HG03039 (cell line): ENCODE measurements around the gene MCU.
"Not testable (repeated sequence)": the region's sequence is repeated elsewhere in the genome, so short reads cannot be mapped to it uniquely, and the experiment has no call there.

Source experiments
- ATAC-seq: cut with Tn5 transposase; IDR thresholded peaks from one replicate; pipeline ENCODE4 v1.9.1; 2021; ENCODE audit warnings: mild to moderate bottlenecking, moderate library complexity; ENCODE audit not compliant: unreplicated experiment

Gene MCU

GRCh38 chr10:72691863-72692743 lies at the start of gene MCU:
Gene MCU (plus strand): TSS chr10:72692143. CDS start chr10:72692152, 9 bp downstream.
- peak; percentile 85 for ATAC-seq

GRCh38 chr10:72642318-72642717 lies 49.6 kb upstream of the MCU start:
- no peak for ATAC-seq

- no peak for ATAC-seq
Measured at GRCh38 chr10:72645263-72645858, 46.6 kb upstream of the MCU start.

- not testable (repeated sequence) for ATAC-seq
Measured at GRCh38 chr10:72646971-72647370, 45.0 kb upstream of the MCU start.

DNA sequence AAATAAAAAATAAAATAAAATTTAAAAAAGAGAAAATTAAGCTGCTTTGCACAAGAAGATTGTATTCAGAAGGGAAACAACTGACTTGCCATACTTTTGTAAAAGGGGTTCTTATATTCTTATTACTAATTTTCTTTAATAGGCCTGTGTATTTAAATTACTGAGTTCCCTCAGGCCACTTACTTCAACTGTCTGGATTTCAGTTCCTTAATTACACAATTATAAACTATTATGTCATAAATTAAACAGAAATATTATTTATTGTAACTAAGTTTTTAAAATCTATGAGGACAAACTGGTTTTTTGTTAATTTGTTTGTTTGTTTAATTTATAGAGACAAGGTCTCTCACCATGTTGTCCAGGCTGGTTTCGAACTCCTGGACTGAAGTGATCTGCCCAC lies 43.6 kb upstream of the MCU start:
- no peak for ATAC-seq

GRCh38 chr10:72649291-72649690 lies 42.7 kb upstream of the MCU start:
- no peak for ATAC-seq

DNA sequence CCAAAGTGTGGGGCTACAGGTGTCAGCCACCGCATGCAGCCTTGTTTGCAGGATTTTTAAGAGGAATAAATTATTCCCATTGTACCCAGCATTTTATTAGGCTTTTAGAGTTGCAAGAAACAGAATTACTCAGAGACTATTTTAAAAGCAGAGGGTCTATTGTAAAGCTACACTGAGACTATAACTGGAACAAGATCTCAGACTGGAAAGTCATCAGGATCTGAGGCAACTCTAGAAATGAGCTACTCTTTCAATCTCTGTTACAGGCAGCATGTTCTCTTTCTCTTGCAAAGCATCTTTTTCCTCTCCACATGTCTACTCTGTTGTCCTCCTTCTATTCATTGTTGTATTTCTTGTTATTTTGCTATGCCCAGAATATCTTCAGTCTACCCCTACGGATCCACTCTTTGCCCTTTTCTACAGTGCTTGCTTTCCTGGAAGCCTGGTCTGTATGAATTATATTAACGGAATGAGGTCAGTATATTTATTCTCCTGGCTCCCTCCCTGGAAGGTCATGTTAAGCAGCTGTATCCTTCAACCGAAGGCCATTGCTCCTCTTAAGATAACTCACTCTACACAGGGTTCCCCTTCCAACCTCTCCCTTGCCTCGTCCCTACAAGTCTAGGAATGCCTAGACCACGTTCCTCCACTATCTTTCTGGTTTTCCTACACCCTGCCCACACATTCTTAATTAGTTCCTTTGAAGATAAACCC lies 38.4 kb upstream of the MCU start:
- no peak for ATAC-seq

GRCh38 chr10:72654720-72655119 lies 37.2 kb upstream of the MCU start:
- ATAC-seq: no peak

DNA sequence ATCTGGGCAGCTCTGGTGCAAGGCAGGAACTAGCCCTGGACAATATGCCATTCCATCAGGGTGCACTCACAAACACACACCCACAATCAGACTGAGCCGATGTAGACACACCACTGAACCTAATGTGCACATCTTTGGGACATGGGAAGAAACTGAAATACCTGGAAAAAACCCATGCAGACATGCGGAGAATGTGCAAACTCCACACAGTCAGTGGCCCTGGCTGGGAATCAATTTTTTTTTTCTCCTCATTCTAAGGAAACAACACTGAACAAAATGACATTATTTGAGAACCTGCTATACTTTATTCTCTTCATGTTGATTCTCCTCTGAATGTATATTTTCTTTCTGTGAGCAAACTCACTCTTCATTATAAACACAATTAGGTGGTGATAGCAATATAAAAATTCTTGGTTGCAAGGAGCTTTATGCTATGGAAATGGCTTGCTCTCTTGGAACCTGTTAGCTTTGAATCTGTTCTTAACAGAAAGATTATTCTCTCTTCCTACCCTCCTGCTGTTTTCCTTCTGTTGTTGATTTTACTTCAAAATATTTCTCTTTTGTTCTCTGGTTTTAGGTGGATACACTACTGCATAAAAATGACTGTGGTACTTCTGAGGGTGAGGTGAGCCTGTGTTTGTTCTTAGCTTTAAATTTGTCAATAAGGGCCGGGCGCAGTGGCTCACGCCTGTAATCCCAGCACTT lies 33.1 kb upstream of the MCU start:
- ATAC-seq: no peak

GRCh38 chr10:72659694-72660093 lies 32.2 kb upstream of the MCU start:
- no peak for ATAC-seq

DNA sequence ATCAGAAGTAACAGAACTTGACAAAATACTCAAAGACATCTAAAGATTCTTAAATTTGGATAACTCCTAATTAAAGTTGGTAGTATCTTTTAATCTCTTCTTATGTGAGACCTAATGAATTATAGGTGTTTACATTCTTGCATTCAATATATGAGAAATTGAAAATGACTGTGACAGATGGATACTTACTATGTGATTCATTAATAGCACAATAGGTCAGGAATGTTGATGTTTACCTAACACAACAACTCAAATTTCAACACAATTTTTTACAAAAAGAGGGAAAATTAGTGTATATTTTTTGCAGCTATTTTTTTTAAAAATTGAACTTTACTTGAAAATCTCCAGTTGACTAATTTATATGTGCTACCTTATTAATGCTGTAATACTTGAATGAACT lies 31.7 kb upstream of the MCU start:
- ATAC-seq: no peak

DNA sequence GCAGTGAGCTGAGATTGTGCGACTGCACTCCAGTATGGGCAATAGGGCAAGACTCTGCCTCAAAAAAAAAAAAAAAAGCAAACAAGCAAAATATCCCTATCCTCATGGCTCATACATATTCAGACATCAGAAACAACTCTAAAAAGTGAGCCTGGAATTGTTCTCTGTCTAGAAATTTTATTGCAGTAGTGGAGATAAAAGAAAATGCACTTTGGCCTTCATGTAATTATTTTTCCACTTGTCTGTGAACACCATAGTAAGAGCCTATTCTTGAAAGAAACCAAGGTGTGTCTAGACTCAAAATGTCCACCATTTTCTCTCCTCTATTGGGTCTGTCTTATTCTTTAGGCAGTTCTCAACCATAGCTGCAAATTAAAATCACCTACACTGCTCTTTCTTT lies 30.5 kb upstream of the MCU start:
- no peak for ATAC-seq

DNA sequence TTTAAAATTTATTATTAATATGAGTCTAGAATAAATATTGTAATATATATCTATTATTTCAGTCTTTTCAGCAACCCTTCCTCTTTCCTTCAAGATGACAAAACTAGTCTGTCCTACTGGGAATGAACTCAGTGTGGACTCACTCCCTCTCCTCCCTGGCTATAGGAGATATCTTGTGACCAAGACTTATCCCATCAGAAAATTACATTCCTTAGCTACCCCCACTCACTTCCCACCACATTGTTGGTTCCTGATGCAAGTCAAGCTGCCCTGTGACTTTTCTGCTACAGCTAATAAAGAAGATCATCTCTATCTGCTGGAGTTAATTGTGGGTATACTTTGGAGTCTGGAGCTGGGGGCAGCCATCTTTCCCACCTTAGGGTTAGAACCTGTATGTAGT lies 28.0 kb upstream of the MCU start:
- ATAC-seq: no peak

DNA sequence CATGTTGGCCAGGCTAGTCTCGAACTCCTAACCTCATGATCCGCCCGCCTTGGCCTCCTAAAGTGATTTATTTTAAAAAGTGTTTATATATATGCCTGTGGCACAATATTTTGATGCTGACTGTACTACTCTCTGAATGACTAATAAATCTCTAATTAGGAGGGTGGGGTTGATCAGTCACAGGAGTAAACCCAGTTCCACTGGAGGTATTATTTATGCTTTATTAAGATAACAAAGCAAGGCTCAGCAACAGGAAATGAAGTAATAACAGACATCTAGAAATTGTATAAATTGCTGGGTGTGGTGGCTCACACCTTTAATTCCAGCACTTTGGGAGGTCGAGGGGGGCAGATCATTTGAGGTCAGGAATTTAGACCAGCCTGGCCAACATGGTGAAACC lies 26.0 kb upstream of the MCU start:
- no peak for ATAC-seq

DNA sequence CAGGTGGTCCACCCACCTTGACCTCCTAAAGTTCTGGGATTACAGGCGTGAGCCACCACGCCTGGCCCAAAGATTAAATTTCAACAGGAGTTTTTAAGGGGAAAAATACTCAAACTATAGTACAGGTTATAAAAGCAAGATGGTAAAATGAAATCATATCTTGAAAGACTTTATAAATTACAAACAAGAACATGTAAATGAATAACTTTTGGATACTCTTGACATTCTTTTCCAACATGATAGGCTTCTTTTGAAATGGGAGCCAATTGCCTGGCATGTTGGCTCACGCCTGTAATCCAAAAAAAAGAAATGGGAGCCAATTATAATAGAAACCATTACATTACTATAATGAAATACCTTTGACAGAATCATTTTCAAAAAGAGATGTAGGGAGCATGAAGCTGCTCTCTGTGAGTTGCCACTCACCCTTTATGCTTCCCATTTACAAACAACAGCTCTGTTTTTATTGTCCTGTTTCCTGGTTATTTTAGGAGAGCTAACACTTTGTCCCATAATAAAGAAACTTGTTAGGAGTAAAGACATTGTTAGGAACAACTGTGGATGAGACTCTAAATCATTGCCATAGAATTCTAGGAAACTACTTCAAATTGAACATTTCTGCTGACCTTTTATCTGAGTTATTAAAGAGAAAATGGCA lies 24.6 kb upstream of the MCU start:
- ATAC-seq: no peak

DNA sequence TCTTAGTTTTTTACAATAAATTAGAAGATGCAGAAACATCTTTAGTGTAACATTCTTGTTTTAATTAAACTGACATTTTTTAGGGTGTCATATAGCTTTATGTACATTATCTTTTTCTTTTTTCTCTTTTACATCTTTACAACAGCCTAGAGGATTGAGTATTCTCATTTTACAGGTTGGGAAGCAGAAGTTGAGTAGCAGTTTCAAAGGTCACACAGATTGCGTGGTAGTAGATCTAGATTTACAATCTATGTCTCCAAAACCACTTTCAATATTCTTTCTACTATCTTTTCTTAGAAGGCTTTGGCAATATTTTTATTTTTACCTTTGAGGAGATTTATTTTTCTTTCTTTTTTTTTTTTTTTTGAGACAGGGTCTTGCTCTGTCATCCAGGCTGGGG lies 18.7 kb upstream of the MCU start:
- ATAC-seq: no peak

- not testable (repeated sequence) for ATAC-seq
Measured at GRCh38 chr10:72674174-72674573, 17.8 kb upstream of the MCU start.

DNA sequence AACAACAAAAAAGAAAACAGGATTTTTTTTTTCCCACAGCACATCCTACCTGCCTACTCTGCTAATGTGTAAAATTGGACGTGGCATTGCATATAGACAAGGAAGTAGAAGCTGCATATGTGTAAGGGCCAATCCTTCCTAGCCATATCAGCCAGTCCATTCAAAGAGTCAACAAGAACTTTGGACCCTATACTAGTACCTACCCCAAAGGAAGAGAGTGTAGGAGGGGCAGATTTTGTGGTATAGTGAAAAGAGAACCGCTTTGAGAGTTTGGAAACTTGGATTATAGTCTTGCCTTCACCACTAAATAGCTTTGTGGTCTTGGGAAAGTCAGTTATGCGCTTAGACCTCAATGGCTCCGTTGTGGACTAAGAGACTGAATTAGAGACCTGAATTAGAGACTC lies 12.1 kb upstream of the MCU start:
- ATAC-seq: no peak

- no peak for ATAC-seq
Measured at GRCh38 chr10:72682638-72683037, 9.3 kb upstream of the MCU start.

DNA sequence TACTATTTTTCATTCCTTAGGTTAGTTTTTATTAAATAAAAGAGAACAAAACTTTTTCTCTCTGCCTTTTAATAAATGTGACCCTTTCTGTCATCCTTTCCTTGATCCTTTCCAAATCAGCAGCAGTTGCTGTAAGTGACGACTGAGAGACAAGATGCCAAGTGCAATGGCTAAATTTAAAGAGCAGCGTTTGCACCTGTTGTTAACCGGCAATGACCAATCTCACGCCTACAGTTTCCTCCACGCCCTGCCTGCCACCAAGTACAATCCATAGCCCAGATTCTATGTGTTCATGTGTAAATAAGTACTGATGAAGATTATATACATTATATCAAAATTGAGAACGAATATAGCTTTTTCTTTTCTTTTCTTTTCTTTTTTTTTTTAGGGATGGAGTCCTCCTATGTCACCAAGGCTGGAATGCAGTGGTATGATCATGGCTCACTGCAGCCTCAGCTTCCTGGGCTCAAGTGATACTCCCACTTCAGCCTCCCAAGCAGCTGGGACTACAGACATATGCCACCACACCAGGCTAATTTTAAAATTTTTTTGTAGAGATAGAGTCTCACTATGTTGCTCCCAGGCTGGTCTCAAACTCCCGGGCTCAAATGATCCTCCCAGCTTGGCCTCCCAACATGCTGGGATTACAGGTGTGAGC lies 6.5 kb upstream of the MCU start:
- ATAC-seq: no peak
